ENCODE results near the gene MAP4K5. TPM values are rescaled to one million over a fixed set of nuclear protein-coding genes. Genes with fewer than 3 reads are reported as not detected.

Gene MAP4K5
- total and polyA plus RNA-seq, 2 of the 13 experiments (the other 11 are each of a cell fraction or from before 2014, with no cell fraction given), result 12.7 to 23.9 TPM

- no peak overlapping the region for H3K9ac ChIP-seq (ENCODE audit: insufficient read depth, low read depth, low read length)
- no peaks in the 10 kb centered on the region for H3K9me3 ChIP-seq (ENCODE audit: low read length)
- ChIA-PET CTCF (ENCODE audit: low intra/inter-chr PET ratio, low total read pairs) (no interaction called here), POLR2A (no interaction called here)
- H3K36me3 ChIP-seq (replicated peaks in 1 of 2; ENCODE audit: control insufficient read depth in 1 of 2, insufficient read depth in 2 of 2, low read length in 2 of 2), result peaks cover 4 to 23% of the 10 kb centered on the region in 2 experiments; a peak in 4 of 5 replicates
- no peak for ATAC-seq
- TF ChIP-seq ZBTB40 (IDR thresholded peaks at IDR 0.05) (no peak), ZBTB40 (CRISPR knock-in tag; IDR thresholded peaks at IDR 0.05) (no peak), ZBTB4 (CRISPR knock-in tag; IDR thresholded peaks at IDR 0.05; ENCODE audit: borderline replicate concordance) (no peak), PPARG (CRISPR knock-in tag; conservative IDR thresholded peaks at IDR 0.05) (no peak), ZNF720 (CRISPR knock-in tag; IDR thresholded peaks at IDR 0.05) (no peak), ZNF547 (CRISPR knock-in tag; IDR thresholded peaks at IDR 0.05) (no peak)
- TF ChIP-seq, protein P1, sequence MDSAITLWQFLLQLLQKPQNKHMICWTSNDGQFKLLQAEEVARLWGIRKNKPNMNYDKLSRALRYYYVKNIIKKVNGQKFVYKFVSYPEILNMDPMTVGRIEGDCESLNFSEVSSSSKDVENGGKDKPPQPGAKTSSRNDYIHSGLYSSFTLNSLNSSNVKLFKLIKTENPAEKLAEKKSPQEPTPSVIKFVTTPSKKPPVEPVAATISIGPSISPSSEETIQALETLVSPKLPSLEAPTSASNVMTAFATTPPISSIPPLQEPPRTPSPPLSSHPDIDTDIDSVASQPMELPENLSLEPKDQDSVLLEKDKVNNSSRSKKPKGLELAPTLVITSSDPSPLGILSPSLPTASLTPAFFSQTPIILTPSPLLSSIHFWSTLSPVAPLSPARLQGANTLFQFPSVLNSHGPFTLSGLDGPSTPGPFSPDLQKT (CRISPR knock-in tag; IDR thresholded peaks at IDR 0.05; ENCODE audit: borderline replicate concordance), result no peak
- H4K20me1 ChIP-seq (ENCODE audit: insufficient read depth, low read length), result no peaks in the 10 kb centered on the region
- intact Hi-C loops (cut with micrococcal nuclease; ENCODE audit: unreplicated experiment) (no loop called here), in situ Hi-C loops (cut with HindIII; ENCODE audit: extremely low pct_ligation_motif_present, low pct_unique_long_range_greater_than_20kb) (no loop called here)
- H3K4me2 ChIP-seq (ENCODE audit: low read depth, low read length), result no peak overlapping the region
- DNase-seq (ENCODE audit: low spot score), result no peak
- no peaks in the 10 kb centered on the region for H3K79me2 ChIP-seq (ENCODE audit: insufficient read depth, low read length)
- BruUV-seq (replicated peaks), result no TSS peak
- H3K27me3 ChIP-seq (ENCODE audit: control insufficient read depth in 1 of 2, insufficient read depth in 2 of 2, low read length in 2 of 2), result no peaks in the 10 kb centered on the region
- H3K4me3 ChIP-seq (replicated peaks in 1 of 3; ENCODE audit: insufficient read depth in 1 of 3, low read depth in 2 of 3, low read length in 3 of 3), result no peak overlapping the region
- H2AFZ ChIP-seq (ENCODE audit: low read length), result no peak overlapping the region
- H3K27ac ChIP-seq (ENCODE audit: extremely low read length, insufficient read depth, low read length), result no peak overlapping the region
- no peak for FAIRE-seq
- 99% methylated on average over 3 of the region's 3 CpGs for WGBS (ENCODE audit: low lambda C conversion rate)
- no peaks in the 10 kb centered on the region for H3K4me1 ChIP-seq (ENCODE audit: insufficient read depth, low read length)
Observed at GRCh38 chr14:50452979-50453705, 79.2 kb downstream of the MAP4K5 start.
